Measurements from ENCODE around the gene CTDSPL.

Gene CTDSPL

GRCh38 chr3:37945807-37946530 lies 84.3 kb downstream of the CTDSPL start:
- DNase-seq: no peak

- no peak for DNase-seq
Observed at GRCh38 chr3:37946531-37946889, 84.8 kb downstream of the CTDSPL start.

- no peak for DNase-seq
Observed at GRCh38 chr3:37949866-37950265, 88.2 kb downstream of the CTDSPL start.

- DNase-seq: no peak
Observed at GRCh38 chr3:37952564-37952963, 90.9 kb downstream of the CTDSPL start.

- DNase-seq: no peak
Observed at GRCh38 chr3:37953226-37953625, 91.5 kb downstream of the CTDSPL start.

- DNase-seq: no peak
Observed at GRCh38 chr3:37953707-37954394, 92.2 kb downstream of the CTDSPL start.

GRCh38 chr3:37954881-37955280 lies 93.2 kb downstream of the CTDSPL start:
- no peak for DNase-seq

- DNase-seq: no peak
Observed at GRCh38 chr3:37955918-37956707, 94.4 kb downstream of the CTDSPL start.

- no peak for DNase-seq
Observed at GRCh38 chr3:37956723-37957538, 95.3 kb downstream of the CTDSPL start.

- DNase-seq: no peak
Observed at GRCh38 chr3:37957539-37957936, 95.9 kb downstream of the CTDSPL start.

GRCh38 chr3:37961622-37962431 lies 100.1 kb downstream of the CTDSPL start:
- DNase-seq: no peak

- DNase-seq: no peak
Observed at GRCh38 chr3:37963016-37963415, 101.3 kb downstream of the CTDSPL start.

- no peak for DNase-seq
Observed at GRCh38 chr3:37963635-37964034, 102.0 kb downstream of the CTDSPL start.

GRCh38 chr3:37964146-37964545 lies 102.5 kb downstream of the CTDSPL start:
- no peak for DNase-seq

GRCh38 chr3:37964716-37965115 lies 103.0 kb downstream of the CTDSPL start:
- no peak for DNase-seq

- peak; percentile 46 for DNase-seq
Observed at GRCh38 chr3:37967260-37967881, 105.7 kb downstream of the CTDSPL start.

GRCh38 chr3:37968199-37968598 lies 106.5 kb downstream of the CTDSPL start:
- no peak for DNase-seq

- DNase-seq: no peak
Observed at GRCh38 chr3:37968813-37969595, 107.3 kb downstream of the CTDSPL start.

- no peak for DNase-seq
Observed at GRCh38 chr3:37969596-37970100, 108.0 kb downstream of the CTDSPL start.

- no peak for DNase-seq
Observed at GRCh38 chr3:37970802-37971201, 109.1 kb downstream of the CTDSPL start.

GRCh38 chr3:37971467-37971866 lies 109.8 kb downstream of the CTDSPL start:
- DNase-seq: no peak
